Measurements from ENCODE around the gene JUP.

Gene JUP

DNA sequence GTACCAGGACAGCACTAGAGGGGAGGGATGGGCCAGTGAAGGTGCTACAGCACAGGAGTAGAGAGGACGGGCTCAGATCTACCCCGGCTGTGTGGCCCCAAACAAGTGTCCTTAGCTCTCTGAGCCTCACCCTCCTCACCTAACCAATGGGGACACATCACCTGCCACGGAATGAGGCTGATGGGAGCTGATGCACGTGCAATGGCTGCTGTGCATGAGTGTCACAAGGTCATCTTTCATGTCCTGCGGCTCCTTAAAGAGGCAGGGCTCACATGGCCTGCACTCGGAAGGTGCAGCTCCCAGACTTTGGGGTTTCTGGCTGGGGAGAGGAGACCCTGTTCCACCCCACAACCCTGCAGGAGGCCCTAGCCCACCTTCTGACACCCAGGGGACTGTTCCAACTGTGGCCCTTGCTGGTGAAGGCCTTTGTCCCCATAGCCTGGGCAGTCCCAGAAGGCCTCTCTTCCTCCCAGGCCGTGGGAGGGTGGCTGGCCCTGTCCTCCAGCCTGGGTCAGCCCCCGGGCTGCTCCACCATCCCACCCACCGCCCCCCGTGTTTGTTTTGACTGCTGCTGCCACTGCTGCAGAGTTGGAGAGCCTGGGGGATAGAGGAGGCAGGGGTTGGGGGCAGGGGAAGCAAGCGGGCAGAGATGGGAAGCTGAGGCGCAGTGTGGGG lies 62.6 kb downstream of the JUP start:
- ATAC-seq = no peak
- DNase-seq = no peak

DNA sequence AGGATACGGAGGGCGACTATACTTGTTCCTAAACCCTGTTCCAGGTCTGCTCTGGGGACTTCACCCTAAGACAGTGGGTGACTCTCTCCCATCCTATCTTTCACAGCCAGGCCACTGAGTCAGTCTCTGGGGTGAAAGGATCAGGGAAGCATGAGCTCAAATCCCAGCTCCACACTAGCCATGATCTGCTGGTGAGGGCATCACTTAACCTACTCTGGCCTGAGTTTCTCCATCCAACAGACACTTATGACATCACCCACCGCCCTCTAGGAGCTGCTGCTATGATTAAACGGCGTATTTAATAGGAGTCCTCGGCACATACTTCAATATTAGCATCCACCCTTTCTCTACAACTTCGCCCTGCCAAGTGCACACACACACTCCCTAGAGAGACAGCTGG lies 64.3 kb downstream of the JUP start:
- DNase-seq (no peak), ATAC-seq (no peak)

DNA sequence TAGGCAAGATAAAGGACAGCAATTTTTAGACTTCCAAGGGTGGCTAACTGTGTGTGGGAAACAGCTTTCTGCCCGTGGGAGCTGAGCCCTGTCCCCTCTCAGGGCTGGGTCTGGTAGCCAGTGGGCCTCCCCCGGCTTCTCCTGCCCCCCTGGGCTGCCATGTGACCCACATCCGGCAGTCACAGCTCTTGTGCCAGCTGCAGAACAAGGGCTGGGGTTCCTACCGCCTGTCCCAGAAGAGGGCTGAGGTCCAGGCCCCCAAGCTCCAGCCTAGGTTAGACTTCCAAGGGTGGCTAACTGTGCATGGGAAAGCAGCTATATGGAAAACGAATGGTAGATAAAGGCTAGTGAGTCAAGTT lies 68.2 kb downstream of the JUP start:
- ATAC-seq (no peak), DNase-seq (no peak)

DNA sequence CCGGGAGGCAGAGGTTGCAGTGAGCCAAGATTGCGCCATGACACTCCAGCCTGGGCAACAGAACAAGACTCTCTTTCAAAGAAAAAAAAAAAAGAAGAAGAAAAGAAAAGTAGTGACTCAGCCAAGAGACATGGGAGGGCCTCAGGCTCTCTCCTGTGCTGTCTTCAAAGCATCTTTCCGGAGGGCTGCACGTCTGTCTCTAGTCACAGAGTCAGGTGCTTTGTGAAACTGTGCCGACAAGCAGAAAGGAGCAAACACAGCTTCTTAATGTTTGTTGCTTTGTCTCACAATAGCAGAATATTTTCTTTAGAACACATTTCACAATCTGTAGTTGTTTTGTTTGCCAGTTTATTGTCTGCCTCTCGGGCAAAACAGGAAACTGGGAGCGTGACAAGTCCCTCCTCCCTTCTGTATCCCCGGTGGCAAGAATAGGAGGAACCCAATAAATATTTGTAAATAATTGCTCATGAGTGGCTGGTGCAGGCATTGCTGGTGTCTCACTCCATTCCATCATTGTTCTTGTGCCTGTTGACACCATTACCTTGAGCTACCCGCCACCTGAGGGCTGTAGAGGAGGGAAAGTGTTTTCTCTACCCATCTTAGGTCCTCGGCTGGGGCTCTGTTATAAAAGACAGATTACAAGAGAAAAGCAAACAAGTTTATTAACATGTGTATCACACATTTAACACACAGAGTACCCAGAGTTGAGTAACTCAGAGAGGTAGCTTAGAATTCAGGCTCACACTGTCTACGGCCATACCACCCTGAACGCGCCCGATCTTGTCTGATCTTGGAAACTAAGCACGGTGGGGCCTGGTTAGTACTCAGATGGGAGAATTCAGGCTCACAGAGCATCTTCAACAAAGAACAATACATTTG lies 68.9 kb downstream of the JUP start:
- DNase-seq = no peak
- no peak for ATAC-seq

DNA sequence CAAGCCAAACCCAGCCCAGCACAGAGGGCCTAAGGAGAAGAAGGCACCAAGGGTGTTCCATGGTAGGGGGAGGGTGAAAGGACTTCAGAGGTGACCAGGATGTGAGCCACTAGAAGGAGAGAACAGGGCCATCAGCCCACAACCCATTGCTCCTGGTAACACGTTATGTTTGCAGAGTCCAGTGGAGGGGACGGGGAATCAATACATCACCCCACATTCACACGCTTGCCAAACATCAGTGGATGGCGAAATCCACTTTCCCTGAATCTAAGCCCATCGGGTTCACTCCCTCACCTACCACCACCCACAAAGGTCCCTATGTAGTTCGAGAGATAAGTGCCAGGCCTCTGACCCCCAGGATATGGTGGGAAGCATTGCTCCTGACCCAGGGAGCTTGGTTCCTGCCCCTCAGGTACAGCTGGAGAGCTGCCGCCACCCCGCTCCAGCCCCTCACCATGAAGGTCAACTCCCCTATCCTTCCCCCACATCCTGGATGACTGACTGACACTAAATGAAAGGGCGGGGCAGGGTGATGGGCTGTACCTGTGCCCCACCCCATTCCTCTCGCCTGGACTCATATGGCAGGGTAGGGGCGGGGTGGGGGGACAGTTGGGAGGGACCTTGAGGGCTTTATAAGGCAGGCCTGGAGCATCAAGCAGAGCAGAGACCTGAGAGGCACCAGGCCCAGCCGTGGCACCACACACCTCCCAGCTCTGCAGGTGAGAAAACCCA lies 74.7 kb downstream of the JUP start, which contains the start of gene GAST:
GAST (plus strand) TSS at position 663 of the 732 bp plus-strand sequence. CDS start 3,106 bp downstream, outside the sequence.
- no peak for DNase-seq
- ATAC-seq = no peak

DNA sequence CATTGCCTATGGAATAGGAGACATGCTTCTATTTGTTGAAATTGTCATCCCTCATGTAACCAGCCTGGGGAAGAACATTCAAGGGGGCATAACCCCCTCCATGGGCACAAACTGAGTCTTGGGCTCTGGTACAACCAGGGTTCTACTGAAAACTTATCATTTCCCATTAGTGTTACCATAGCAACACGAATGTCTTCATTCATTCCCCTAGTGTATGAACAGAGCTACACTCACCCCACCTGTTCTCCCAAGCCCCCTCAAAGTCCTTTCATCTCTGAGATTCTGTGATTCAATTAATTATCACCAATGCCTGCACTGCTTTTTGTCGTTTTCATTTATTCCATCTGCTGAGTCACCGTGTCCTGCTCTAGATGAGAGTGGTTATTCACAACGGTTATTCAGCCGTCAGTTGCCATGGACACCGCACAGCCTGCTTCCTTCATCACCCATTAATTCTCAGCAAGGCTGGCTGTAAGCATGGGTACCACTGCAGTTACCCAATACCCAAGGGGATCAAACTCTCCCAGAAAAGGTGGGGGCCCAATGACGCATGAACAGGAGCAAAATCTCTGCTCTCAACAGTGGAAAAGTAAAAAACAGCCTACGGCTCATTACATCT lies 75.9 kb downstream of the JUP start:
- peak; percentile 52 for ATAC-seq
- DNase-seq = no peak

DNA sequence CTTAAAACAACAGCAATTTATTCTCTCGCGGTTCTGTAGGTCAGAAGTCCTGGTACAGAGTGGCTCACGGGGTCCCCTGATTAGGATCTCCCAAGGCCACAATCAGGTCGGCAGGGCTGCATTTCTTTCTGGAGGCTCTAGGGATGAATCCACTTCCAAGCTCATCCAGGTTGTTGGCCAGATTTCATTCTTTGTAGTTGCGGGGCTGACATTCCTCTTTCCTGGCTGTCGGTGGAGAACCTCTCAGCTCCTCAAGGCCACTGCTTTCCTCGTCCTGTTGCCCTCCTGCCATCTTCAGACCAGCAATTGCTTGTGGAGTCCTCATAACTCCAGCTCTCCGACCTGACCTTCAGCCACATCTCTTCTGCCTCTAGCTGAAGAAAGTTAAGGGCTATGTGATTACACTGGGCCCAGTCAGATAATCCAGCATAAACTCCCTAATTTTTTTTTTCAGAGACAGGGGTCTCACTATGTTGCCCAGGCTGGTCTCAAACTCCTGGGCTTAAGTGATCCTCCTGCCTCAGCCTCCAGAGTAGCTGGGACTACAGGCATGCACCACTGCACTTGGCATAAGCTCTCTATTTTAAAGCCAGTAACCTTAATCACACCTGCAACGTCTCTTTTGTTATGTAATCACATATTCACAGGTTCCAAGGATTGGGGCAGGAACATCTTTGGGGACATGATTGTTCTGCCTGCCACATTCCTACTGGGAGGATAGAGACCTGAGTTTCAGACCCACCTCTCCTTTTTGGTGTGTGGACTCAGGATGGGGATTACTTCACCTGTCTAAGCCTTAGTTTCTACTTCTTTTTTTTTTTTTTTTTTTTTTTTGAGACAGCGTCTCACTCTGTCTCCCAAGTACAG lies 78.5 kb downstream of the JUP start:
- no peak for ATAC-seq
- no peak for DNase-seq

DNA sequence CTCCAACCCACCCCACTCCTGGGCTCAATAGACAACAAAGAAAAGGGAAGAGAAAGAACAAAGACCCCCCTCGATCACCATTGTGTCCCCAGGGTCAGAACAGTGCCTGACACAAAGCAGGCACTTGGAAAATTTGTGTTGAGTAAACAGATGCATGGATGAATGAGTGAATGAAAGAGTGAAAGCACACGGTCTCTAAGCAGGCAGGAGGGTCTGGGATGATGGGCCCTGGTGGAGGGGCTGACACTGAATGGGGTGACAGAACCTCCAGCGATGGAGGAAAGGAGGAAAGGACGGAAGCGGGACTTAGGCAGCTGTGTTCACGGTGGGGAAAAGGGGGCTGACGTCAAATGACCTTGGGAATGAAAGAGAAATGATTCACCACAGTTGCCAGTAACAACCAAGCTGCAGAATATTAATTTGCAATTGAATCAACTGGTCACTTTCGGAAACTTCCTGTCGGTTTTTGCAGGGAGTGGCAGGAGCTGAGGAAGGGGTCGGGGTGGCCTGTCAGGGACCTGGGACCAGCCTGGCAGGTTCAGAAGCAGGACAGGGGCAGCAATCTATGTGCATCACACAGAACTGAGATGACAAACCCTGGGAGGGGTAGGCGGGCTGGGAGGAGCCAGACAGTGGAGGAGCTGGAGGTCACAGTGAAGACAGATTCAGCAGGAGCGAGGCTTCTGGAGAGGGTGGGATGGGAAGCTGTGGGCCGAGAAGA lies 81.1 kb downstream of the JUP start:
- ATAC-seq (no peak), DNase-seq (no peak)

All from stimulated activated naive CD8-positive, alpha-beta T cell treated with anti-CD3 and anti-CD28 coated beads, Interleukin-15, Interleukin-2, amounts not matched to agents 100 U/mL and 50 U/mL, for 24 hours (primary cell).